RWPE2 (cell line): ENCODE data around the gene HERC3.

ENCODE experiments used
- ATAC-seq: fragments of 200-7000 bp; cut with Tn5 transposase; 3 replicates; pipeline ENCODE4 v1.9.1; 2021; ENCODE audit warnings: low read depth
- DNase-seq: peaks from one replicate; pipeline ENCODE4 v3.0.0-alpha.2; 2020; ENCODE audit warnings: low spot score
- H3K27ac ChIP-seq: fragments of 450-650 bp; 2 replicates; pipeline ENCODE4 v1.5.1; 2017; ENCODE audit warnings: mild to moderate bottlenecking; ENCODE audit not compliant: poor library complexity, severe bottlenecking
- H3K27me3 ChIP-seq: fragments of 250-450 bp; sonication (Bioruptor Pico); 2 replicates; pipeline ENCODE4 v1.5.1; 2021; ENCODE audit warnings: mild to moderate bottlenecking, moderate library complexity; ENCODE audit not compliant: insufficient read depth, poor library complexity, severe bottlenecking
- H3K36me3 ChIP-seq: fragments of 250-450 bp; sonication (Bioruptor Pico); 2 replicates; pipeline ENCODE4 v1.5.1; 2020; ENCODE audit warnings: low read depth, mild to moderate bottlenecking, moderate library complexity
- H3K4me1 ChIP-seq: fragments of 250-450 bp; sonication (Bioruptor Pico); 2 replicates; pipeline ENCODE4 v1.5.1; 2021; ENCODE audit warnings: mild to moderate bottlenecking, moderate library complexity; ENCODE audit not compliant: insufficient read depth, poor library complexity, severe bottlenecking
- H3K4me3 ChIP-seq: fragments of 250-450 bp; sonication (Bioruptor Pico); 2 replicates; pipeline ENCODE4 v1.5.1; 2021; ENCODE audit warnings: mild to moderate bottlenecking, moderate library complexity; ENCODE audit not compliant: severe bottlenecking
- H3K9me3 ChIP-seq: fragments of 250-450 bp; sonication (Bioruptor Pico); 2 replicates; pipeline ENCODE4 v1.5.1; 2021; ENCODE audit warnings: mild to moderate bottlenecking, moderate library complexity; ENCODE audit not compliant: severe bottlenecking
- CTCF ChIP-seq: fragments of 450-650 bp; IDR thresholded peaks from one replicate; pipeline ENCODE4 v1.5.1; 2017; ENCODE audit warnings: mild to moderate bottlenecking, moderate library complexity; ENCODE audit not compliant: poor library complexity, severe bottlenecking

The HERC3 gene

GRCh38 chr4:88660446-88661294 is 68.4 kb downstream of the HERC3 start:
- no peak for ATAC-seq
- DNase-seq, result no peak

GRCh38 chr4:88661739-88662138 is 69.5 kb downstream of the HERC3 start:
- peaks cover 35% of the 10 kb centered on the region for H3K4me1 ChIP-seq
- H3K4me3 ChIP-seq, result no peak overlapping the region
- ATAC-seq, result peak; percentile 69
- no peaks in the 10 kb centered on the region for H3K9me3 ChIP-seq
- H3K27me3 ChIP-seq, result no peaks in the 10 kb centered on the region
- no peak for TF ChIP-seq CTCF
- H3K27ac ChIP-seq, result peak overlapping the region; percentile 63
- no peak for DNase-seq
- H3K36me3 ChIP-seq, result peaks cover 62% of the 10 kb centered on the region

More at GRCh38 chr4:88660446-88661294, 68.4 kb downstream of the HERC3 start:
- no peaks in the 10 kb centered on the region for H3K27me3 ChIP-seq
- H3K4me3 ChIP-seq, result no peak overlapping the region
- peak overlapping the region; percentile 63 for H3K27ac ChIP-seq
- no peaks in the 10 kb centered on the region for H3K9me3 ChIP-seq
- no peak for TF ChIP-seq CTCF
- H3K36me3 ChIP-seq, result peaks cover 65% of the 10 kb centered on the region
- H3K4me1 ChIP-seq, result peaks cover 35% of the 10 kb centered on the region

- Histone ChIP-seq H3K27ac (no peak overlapping the region), H3K4me3 (no peak overlapping the region), H3K36me3 (peaks cover 90% of the 10 kb centered on the region), H3K27me3 (no peaks in the 10 kb centered on the region), H3K4me1 (no peaks in the 10 kb centered on the region), H3K9me3 (no peaks in the 10 kb centered on the region)
- DNase-seq (no peak), ATAC-seq (peak; percentile 49; the same call in 1 of the 3 replicates)
- TF ChIP-seq CTCF, result peak; percentile 66
Measured at GRCh38 chr4:88672987-88673386, 80.7 kb downstream of the HERC3 start.

- no peak for ATAC-seq
Measured at GRCh38 chr4:88673886-88674285, 81.6 kb downstream of the HERC3 start.

More at GRCh38 chr4:88673886-88674285, 81.6 kb downstream of the HERC3 start:
- DNase-seq, result no peak
- no peak overlapping the region for H3K4me3 ChIP-seq
- H3K27me3 ChIP-seq, result no peaks in the 10 kb centered on the region
- H3K27ac ChIP-seq, result no peak overlapping the region
- H3K4me1 ChIP-seq, result no peaks in the 10 kb centered on the region
- no peak for TF ChIP-seq CTCF
- peaks cover 90% of the 10 kb centered on the region for H3K36me3 ChIP-seq
- no peaks in the 10 kb centered on the region for H3K9me3 ChIP-seq
